Ishikawa (cell line): Measurements from ENCODE around the gene APOL6.

Source experiments
- CREB1 ChIP-seq: IDR thresholded peaks from 2 replicates; pipeline ENCODE4 v1.6.1; 2012; ENCODE audit warnings: low read depth
- EGR1 ChIP-seq: IDR thresholded peaks from 2 replicates; pipeline ENCODE4 v1.6.1; 2012
- EP300 ChIP-seq: IDR thresholded peaks from 2 replicates; pipeline ENCODE4 v1.6.1; 2012; ENCODE audit warnings: borderline replicate concordance
- NFIC ChIP-seq: IDR thresholded peaks from 2 replicates; pipeline ENCODE4 v1.6.1; 2012
- TAF1 ChIP-seq: IDR thresholded peaks from 2 replicates; pipeline ENCODE4 v1.6.1; 2012; ENCODE audit warnings: low read depth, mild to moderate bottlenecking
- TEAD4 ChIP-seq: IDR thresholded peaks from 2 replicates; pipeline ENCODE4 v1.6.1; 2012

DNA sequence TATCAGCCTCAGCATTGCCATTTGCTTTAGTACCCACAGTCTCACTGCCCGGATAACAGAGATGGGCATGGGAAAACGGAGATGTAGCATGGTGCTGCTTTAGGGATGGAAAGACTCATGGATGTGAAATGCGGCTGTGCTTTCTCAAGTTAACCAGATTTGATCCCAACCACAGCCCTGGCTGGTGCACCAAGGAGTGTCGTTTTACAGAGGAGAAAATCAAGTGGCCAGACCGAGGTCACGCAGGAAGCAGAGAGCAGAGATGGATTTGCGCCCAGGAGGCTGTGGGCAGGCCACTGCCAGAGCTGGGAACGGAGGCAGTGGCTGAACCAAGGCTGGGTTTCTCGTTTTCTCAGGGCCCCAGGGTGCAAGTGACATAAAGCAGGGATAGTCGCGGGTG lies 40.2 kb upstream of the APOL6 start:
- TF ChIP-seq NFIC, result no peak
- no peak for TF ChIP-seq EGR1
- TF ChIP-seq EP300, result no peak
- no peak for TF ChIP-seq TEAD4
- no peak for TF ChIP-seq TAF1
- TF ChIP-seq CREB1, result no peak
